ENCODE data around the gene CLCN1. TPM values are rescaled to one million over a fixed set of nuclear protein-coding genes. Genes with fewer than 3 reads are reported as not detected.

Gene CLCN1
- total and polyA plus RNA-seq, 2 donors (not counting 1 experiment from before 2014, with no cell fraction given), result under 0.01 TPM; not detected in 1

DNA sequence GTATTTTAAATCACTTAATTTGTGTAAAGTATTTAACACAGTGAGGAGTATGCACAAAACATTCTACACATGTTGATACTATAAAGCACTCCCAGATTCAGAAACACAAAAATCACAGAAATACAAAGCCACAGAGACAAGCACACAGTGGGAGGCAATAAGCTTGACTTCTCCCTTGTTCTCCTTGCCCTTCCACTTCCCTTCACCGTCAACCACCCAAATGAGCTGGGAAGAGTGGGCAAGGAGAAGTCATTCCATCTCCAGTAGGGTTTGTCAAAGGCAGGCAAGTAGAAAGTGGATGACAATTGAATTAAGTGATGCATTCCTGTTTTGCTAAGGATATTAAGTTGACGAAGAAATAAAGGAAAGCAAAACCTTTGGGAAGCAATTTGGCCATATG, 35.3 kb upstream of the CLCN1 start:
- Histone ChIP-seq H3K4me1 (ENCODE audit: control insufficient read depth, extremely low read depth, insufficient read depth, low read length) (no peaks in the 10 kb centered on the region), H3K79me2 (ENCODE audit: control insufficient read depth, insufficient read depth, low read length) (no peaks in the 10 kb centered on the region), H3K36me3 (ENCODE audit: control insufficient read depth, insufficient read depth, low read length) (no peaks in the 10 kb centered on the region), H4K20me1 (ENCODE audit: control insufficient read depth, extremely low read depth, insufficient read depth, low read length) (no peaks in the 10 kb centered on the region), H2AFZ (ENCODE audit: low read length) (no peak overlapping the region), H3K27me3 (ENCODE audit: control insufficient read depth, insufficient read depth, low read length) (no peaks in the 10 kb centered on the region), H3K9me3 (ENCODE audit: control insufficient read depth, insufficient read depth, low read depth, low read length) (no peaks in the 10 kb centered on the region), H3K4me2 (ENCODE audit: extremely low read depth, insufficient read depth, low read length) (no peak overlapping the region), H3K27ac (ENCODE audit: insufficient read depth, low read length) (no peak overlapping the region), H3K9ac (ENCODE audit: insufficient read depth, low read length) (no peak overlapping the region), H3K4me3 (replicated peaks in 1 of 4; ENCODE audit: control extremely low read depth in 1 of 4, insufficient read depth in 1 of 4, low read depth in 3 of 4, low read length in 4 of 4) (no peak overlapping the region)
- TF ChIP-seq EZH2 (IDR thresholded peaks at IDR 0.05; ENCODE audit: low read length, missing control alignments), result no peak
- DNase-seq (ENCODE audit: low read depth in 2 of 2), result no peak

DNA sequence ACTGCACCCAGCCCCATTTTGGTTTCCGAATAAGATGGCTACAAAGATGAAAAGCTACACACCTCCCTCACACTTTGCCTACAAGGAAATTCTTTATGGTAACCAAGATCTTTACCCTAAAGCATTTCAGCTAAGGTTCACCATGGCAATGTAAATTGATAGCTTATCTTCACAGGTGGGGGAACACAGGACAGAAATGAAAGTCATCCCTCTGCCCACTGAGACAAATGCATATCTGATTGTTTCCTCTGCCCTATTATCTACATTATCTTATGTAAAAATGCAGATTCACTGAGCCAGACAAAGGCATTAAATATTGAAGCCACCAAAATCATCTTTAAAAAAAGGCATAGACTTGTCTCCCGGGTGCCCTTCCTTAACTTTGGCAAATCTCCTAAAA, 34.4 kb upstream of the CLCN1 start:
- Histone ChIP-seq H3K27me3 (ENCODE audit: control insufficient read depth, insufficient read depth, low read length) (no peaks in the 10 kb centered on the region), H4K20me1 (ENCODE audit: control insufficient read depth, extremely low read depth, insufficient read depth, low read length) (no peaks in the 10 kb centered on the region), H3K9me3 (ENCODE audit: control insufficient read depth, insufficient read depth, low read depth, low read length) (no peaks in the 10 kb centered on the region), H3K4me1 (ENCODE audit: control insufficient read depth, extremely low read depth, insufficient read depth, low read length) (no peaks in the 10 kb centered on the region), H3K36me3 (ENCODE audit: control insufficient read depth, insufficient read depth, low read length) (no peaks in the 10 kb centered on the region), H3K9ac (ENCODE audit: insufficient read depth, low read length) (no peak overlapping the region), H3K79me2 (ENCODE audit: control insufficient read depth, insufficient read depth, low read length) (no peaks in the 10 kb centered on the region), H3K4me3 (replicated peaks in 1 of 4; ENCODE audit: control extremely low read depth in 1 of 4, insufficient read depth in 1 of 4, low read depth in 3 of 4, low read length in 4 of 4) (no peak overlapping the region), H2AFZ (ENCODE audit: low read length) (no peak overlapping the region), H3K27ac (ENCODE audit: insufficient read depth, low read length) (no peak overlapping the region), H3K4me2 (ENCODE audit: extremely low read depth, insufficient read depth, low read length) (no peak overlapping the region)
- DNase-seq (ENCODE audit: low read depth in 2 of 2), result no peak
- TF ChIP-seq, protein P1, sequence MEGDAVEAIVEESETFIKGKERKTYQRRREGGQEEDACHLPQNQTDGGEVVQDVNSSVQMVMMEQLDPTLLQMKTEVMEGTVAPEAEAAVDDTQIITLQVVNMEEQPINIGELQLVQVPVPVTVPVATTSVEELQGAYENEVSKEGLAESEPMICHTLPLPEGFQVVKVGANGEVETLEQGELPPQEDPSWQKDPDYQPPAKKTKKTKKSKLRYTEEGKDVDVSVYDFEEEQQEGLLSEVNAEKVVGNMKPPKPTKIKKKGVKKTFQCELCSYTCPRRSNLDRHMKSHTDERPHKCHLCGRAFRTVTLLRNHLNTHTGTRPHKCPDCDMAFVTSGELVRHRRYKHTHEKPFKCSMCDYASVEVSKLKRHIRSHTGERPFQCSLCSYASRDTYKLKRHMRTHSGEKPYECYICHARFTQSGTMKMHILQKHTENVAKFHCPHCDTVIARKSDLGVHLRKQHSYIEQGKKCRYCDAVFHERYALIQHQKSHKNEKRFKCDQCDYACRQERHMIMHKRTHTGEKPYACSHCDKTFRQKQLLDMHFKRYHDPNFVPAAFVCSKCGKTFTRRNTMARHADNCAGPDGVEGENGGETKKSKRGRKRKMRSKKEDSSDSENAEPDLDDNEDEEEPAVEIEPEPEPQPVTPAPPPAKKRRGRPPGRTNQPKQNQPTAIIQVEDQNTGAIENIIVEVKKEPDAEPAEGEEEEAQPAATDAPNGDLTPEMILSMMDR (conservative IDR thresholded peaks at IDR 0.05 in 1 of 2, IDR thresholded peaks at IDR 0.05 in 1 of 2; ENCODE audit: low read depth in 1 of 2, low read length in 2 of 2), result no peak
- no peak for TF ChIP-seq EZH2 (IDR thresholded peaks at IDR 0.05; ENCODE audit: low read length, missing control alignments)

DNA sequence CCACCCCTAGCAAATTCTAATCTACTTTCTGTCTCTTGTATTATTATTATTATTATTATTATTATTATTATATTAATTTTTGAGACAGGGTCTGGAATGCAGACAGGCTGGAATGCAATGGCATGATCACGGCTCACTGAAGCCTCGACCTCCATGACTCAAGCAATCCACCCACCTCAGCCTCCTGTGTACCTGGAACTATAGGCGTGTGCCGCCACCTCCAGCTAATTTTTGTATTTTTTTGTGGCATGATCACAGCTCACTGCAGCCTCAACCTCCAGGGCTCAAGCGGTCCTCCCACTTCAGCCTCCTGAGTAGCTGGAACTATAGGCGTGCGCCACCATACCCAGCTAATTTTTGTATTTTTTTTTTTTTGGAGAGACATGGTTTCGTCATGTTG, 33.8 kb upstream of the CLCN1 start:
- Histone ChIP-seq H3K9me3 (ENCODE audit: control insufficient read depth, insufficient read depth, low read depth, low read length) (no peaks in the 10 kb centered on the region), H3K9ac (ENCODE audit: insufficient read depth, low read length) (no peak overlapping the region), H3K4me1 (ENCODE audit: control insufficient read depth, extremely low read depth, insufficient read depth, low read length) (no peaks in the 10 kb centered on the region), H3K36me3 (ENCODE audit: control insufficient read depth, insufficient read depth, low read length) (no peaks in the 10 kb centered on the region), H3K27ac (ENCODE audit: insufficient read depth, low read length) (no peak overlapping the region), H4K20me1 (ENCODE audit: control insufficient read depth, extremely low read depth, insufficient read depth, low read length) (no peaks in the 10 kb centered on the region), H3K27me3 (ENCODE audit: control insufficient read depth, insufficient read depth, low read length) (no peaks in the 10 kb centered on the region), H2AFZ (ENCODE audit: low read length) (no peak overlapping the region), H3K4me3 (replicated peaks in 1 of 4; ENCODE audit: control extremely low read depth in 1 of 4, insufficient read depth in 1 of 4, low read depth in 3 of 4, low read length in 4 of 4) (no peak overlapping the region), H3K4me2 (ENCODE audit: extremely low read depth, insufficient read depth, low read length) (no peak overlapping the region), H3K79me2 (ENCODE audit: control insufficient read depth, insufficient read depth, low read length) (no peaks in the 10 kb centered on the region)
- DNase-seq (ENCODE audit: low read depth in 2 of 2), result no peak
- TF ChIP-seq, protein P1 (conservative IDR thresholded peaks at IDR 0.05 in 1 of 2, IDR thresholded peaks at IDR 0.05 in 1 of 2; ENCODE audit: low read depth in 1 of 2, low read length in 2 of 2), result no peak
- no peak for TF ChIP-seq EZH2 (IDR thresholded peaks at IDR 0.05; ENCODE audit: low read length, missing control alignments)

Measured in fibroblast of lung (primary cell).